Stimulated activated memory B cell treated with anti-CD40 and anti-IgM and Interleukin-4, amounts not matched to agents 10 μg/mL and 1 μg/mL and 100 μg/mL, for 72 hours (primary cell): ENCODE data around the gene DNAI7.

Experiments used
- ATAC-seq: fragments of 150-1000 bp; cut with Tn5 transposase; 2 replicates; pipeline ENCODE4 v1.10.0; 2021
- H3K27ac Mint-ChIP-seq: one replicate; pipeline ENCODE4 v1.8.0; 2022; ENCODE audit warnings: mild to moderate bottlenecking, mixed read lengths
- H3K27me3 Mint-ChIP-seq: one replicate; pipeline ENCODE4 v1.8.0; 2022; ENCODE audit warnings: mixed read lengths
- H3K36me3 Mint-ChIP-seq: one replicate; pipeline ENCODE4 v1.8.0; 2022; ENCODE audit warnings: mixed read lengths
- H3K4me1 Mint-ChIP-seq: one replicate; pipeline ENCODE4 v1.8.0; 2022; ENCODE audit warnings: mixed read lengths
- H3K4me3 Mint-ChIP-seq: one replicate; pipeline ENCODE4 v1.8.0; 2022; ENCODE audit warnings: mild to moderate bottlenecking, moderate library complexity, mixed read lengths
- H3K9me3 Mint-ChIP-seq: one replicate; pipeline ENCODE4 v1.8.0; 2022; ENCODE audit warnings: mixed read lengths

Gene DNAI7

DNA sequence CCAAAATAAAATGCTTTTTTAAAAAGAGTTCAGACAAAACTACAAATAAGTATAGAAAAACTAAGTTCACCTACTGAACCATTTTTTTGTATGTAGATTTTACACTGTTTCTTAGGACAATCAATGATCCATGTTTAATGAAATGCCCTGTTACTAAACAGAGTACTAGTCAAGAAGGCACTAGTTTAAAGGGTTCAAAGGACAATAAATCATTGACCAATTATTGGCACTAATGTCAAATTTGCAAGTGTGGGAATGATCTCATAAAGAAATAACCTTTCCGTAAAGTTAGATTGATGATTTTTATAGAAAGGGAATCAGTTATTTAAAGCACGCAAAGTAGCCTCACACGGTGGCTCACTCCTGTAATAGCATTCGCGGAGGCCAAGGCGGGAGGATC, 4.2 kb downstream of the DNAI7 start:
- Mint-ChIP-seq H3K9me3 (no peaks in the 10 kb centered on the region), H3K36me3 (no peaks in the 10 kb centered on the region), H3K4me3 (no peak overlapping the region), H3K27ac (no peak overlapping the region), H3K4me1 (peaks cover 33% of the 10 kb centered on the region), H3K27me3 (no peaks in the 10 kb centered on the region)
- ATAC-seq = no peak

DNA sequence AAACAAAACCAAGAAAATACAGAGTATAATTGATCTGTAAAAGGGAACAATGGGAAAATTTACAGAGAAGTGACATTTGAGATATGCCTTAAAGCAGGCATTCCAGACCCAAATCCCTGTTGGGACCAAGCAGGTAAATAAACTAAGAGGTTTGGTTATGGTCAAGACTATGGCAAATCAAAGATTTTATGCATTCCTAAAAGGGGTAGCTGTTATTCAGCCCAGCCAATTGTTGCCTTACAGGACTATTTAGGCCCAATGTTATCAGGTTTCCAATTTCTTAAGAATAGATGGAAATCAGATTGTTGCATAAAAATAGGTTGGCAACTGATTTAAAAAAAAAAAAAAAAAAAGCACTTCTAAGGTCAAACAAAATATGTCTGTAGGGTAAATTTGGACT, 5.3 kb downstream of the DNAI7 start:
- Mint-ChIP-seq H3K4me1 (peaks cover 22% of the 10 kb centered on the region), H3K27ac (no peak overlapping the region), H3K9me3 (no peaks in the 10 kb centered on the region), H3K36me3 (no peaks in the 10 kb centered on the region), H3K4me3 (no peak overlapping the region), H3K27me3 (no peaks in the 10 kb centered on the region)
- ATAC-seq = no peak

DNA sequence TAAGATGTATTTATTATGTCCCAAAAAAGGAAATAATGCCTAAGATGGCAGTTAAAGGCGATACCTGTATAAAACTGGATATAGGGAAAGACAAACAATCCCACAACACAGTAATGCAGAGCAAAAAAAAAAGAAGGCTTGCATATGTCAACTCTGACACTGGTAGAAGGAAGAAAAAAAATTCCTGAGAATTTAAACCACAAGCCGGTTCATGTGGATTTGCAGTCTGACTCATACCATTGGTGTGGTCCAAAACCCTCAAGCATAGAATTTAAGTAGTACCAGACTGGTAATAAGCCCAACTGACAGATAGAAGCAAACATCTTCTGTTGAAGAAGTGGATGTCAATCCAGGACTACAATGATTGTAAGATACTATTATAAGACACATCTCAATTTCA, 7.2 kb downstream of the DNAI7 start:
- no peak overlapping the region for H3K4me3 Mint-ChIP-seq
- H3K27ac Mint-ChIP-seq = peak overlapping the region; percentile 73
- H3K9me3 Mint-ChIP-seq = no peaks in the 10 kb centered on the region
- peaks cover 15% of the 10 kb centered on the region for H3K4me1 Mint-ChIP-seq
- ATAC-seq = no peak
- no peaks in the 10 kb centered on the region for H3K27me3 Mint-ChIP-seq
- H3K36me3 Mint-ChIP-seq = no peaks in the 10 kb centered on the region

DNA sequence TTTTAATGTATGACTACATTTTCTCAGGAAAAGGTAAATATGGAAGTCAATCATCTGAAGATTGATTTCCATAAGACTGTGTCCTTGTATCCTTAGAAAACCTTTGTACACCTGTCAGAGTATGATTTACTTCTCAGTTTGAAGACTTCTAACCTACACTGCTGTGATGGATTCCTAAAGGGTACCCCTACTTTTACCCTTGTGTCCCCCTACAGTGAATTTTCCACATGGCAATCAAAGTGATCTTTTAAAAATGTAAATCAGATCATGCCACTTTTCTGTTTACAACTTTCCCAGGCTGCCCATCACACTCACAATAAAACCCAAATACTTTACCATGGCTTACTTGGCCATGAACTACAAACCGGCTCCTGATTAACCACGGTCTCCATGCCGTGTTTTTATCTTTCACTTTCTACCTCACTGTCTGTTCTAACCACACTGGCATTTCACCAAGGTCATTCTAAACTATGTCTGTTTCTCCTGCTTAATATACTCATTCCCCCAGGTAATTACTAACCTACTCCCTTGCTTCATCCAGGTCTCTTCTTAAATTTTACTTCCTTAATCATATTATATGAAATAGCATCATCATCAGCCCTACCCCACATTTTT, 8.1 kb downstream of the DNAI7 start:
- Mint-ChIP-seq H3K27me3 (no peaks in the 10 kb centered on the region), H3K36me3 (no peaks in the 10 kb centered on the region), H3K27ac (peak overlapping the region; percentile 73), H3K9me3 (no peaks in the 10 kb centered on the region), H3K4me1 (peaks cover 15% of the 10 kb centered on the region), H3K4me3 (peak overlapping the region; percentile 65)
- peak; percentile 90 for ATAC-seq

DNA sequence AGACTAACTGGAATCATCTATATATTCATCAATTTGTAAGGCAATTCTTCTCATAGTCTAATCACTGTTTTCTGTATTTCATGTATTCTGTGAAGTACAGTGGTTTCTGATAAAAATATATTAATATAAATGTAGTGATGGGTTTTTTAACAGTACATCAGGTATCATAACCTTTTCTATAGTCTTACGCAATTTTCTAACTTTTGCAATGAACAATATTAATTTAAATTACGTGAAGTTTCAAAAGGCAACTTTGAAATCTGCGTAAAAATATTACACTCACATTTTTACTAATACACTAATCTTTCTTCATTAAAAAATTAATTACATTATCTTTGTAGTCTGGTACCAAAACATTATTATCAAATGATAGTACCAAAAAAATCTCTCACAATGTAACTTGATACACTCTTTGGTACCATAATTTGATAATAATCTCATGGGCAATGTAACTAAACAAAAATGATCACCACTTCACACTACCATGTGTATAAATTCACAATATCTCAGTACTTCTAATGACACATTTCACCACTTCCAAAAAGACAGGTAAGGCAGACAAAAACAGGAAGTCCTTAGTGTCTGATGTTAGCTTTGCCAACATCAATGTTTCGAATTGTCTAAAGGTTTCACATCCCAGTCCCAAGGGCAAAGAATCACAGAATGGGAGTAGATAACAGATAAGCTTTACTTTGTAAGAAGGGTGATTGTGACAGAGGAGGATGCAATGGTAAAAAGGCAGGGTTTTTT, 8.7 kb downstream of the DNAI7 start:
- Mint-ChIP-seq H3K27ac (peak overlapping the region; percentile 73), H3K9me3 (no peaks in the 10 kb centered on the region), H3K36me3 (no peaks in the 10 kb centered on the region), H3K27me3 (no peaks in the 10 kb centered on the region), H3K4me1 (peaks cover 15% of the 10 kb centered on the region), H3K4me3 (peak overlapping the region; percentile 65)
- peak; percentile 79 for ATAC-seq

DNA sequence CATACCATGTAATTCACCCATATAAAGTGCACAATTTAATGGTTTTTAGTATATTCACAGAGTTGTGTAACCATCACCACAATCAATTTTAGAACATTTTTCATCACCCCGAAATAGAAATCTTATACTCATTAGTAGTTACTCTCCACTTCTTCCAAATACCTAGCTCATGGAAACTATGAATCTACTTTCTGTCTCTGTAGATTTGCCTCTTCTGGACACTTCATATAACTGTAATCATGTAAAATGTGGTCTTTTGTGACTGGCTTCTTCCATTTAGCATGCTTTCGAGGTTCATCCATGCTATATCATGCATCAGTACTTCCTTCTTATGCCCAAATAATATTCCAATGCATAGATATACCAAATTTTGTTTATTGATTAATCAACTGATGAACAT, 10.8 kb downstream of the DNAI7 start:
- Mint-ChIP-seq H3K9me3 (no peaks in the 10 kb centered on the region), H3K4me1 (peaks cover 15% of the 10 kb centered on the region), H3K36me3 (no peaks in the 10 kb centered on the region), H3K27me3 (no peaks in the 10 kb centered on the region), H3K4me3 (no peak overlapping the region), H3K27ac (no peak overlapping the region)
- ATAC-seq = no peak

DNA sequence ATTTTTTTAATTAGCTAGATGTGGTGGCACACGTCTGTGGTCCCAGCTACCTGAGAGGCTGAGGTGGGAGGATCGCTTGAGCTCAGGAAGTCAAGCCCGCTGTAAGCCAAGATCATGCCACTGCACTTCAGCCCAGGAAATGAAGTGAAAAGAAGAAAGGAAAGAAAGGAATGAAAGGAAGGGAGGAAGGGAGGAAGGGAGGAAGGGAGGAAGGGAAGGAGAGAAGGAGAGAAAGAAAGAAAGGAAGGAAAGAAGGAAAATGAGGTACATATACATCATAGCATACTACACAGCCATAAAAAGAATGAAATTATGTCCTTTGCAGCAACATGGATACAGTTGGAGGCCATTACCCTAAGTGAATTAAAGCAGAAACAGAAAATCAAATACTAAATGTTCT, 12.2 kb downstream of the DNAI7 start:
- H3K36me3 Mint-ChIP-seq = no peaks in the 10 kb centered on the region
- H3K4me1 Mint-ChIP-seq = peaks cover 15% of the 10 kb centered on the region
- peak overlapping the region; percentile 10 for H3K27ac Mint-ChIP-seq
- H3K4me3 Mint-ChIP-seq = no peak overlapping the region
- H3K27me3 Mint-ChIP-seq = no peaks in the 10 kb centered on the region
- no peaks in the 10 kb centered on the region for H3K9me3 Mint-ChIP-seq
- no peak for ATAC-seq

DNA sequence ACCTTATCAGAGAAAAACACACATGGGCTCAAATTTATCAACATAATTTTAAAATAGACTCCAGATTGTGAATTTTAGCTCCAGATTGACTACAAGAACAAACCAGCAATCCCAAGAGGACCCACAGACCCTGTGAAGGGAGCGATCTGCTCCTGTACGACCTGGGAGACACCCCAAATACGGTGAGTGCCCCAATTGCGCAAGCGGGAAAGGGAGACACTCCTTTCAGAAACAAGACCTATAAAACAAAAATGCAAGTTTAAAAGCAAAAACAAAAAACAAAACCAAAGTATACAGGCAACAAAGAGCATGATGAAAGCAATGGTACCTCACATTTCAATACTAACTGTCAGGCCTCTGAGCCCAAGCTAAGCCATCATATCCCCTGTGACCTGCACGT, 32.1 kb downstream of the DNAI7 start:
- Mint-ChIP-seq H3K9me3 (peaks cover 4% of the 10 kb centered on the region), H3K4me1 (peaks cover 9% of the 10 kb centered on the region), H3K27me3 (no peaks in the 10 kb centered on the region), H3K36me3 (no peaks in the 10 kb centered on the region), H3K27ac (no peak overlapping the region), H3K4me3 (no peak overlapping the region)
- ATAC-seq = no peak

DNA sequence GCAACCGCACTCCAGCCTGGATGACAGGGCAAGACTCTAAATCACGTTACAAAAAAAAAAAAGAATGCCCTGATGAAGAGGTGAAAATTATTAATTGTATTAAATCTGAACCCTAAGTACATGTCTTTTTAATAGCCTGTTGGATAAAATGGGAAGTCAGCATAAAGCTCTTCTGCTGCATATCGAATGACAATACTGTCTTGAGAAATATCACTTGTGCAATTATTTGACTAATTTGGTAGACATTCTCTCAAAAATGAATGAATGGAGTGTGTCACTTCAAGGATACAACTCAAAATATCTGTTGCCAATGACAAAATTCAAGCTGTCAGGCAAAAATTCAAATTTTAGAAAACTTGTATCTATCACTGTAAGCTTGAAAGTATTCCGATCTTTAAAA, 38.9 kb downstream of the DNAI7 start:
- ATAC-seq = no peak
- peak overlapping the region; percentile 14 for H3K4me3 Mint-ChIP-seq
- H3K4me1 Mint-ChIP-seq = peaks cover 26% of the 10 kb centered on the region
- no peaks in the 10 kb centered on the region for H3K27me3 Mint-ChIP-seq
- H3K36me3 Mint-ChIP-seq = no peaks in the 10 kb centered on the region
- no peak overlapping the region for H3K27ac Mint-ChIP-seq
- H3K9me3 Mint-ChIP-seq = peaks cover 4% of the 10 kb centered on the region

DNA sequence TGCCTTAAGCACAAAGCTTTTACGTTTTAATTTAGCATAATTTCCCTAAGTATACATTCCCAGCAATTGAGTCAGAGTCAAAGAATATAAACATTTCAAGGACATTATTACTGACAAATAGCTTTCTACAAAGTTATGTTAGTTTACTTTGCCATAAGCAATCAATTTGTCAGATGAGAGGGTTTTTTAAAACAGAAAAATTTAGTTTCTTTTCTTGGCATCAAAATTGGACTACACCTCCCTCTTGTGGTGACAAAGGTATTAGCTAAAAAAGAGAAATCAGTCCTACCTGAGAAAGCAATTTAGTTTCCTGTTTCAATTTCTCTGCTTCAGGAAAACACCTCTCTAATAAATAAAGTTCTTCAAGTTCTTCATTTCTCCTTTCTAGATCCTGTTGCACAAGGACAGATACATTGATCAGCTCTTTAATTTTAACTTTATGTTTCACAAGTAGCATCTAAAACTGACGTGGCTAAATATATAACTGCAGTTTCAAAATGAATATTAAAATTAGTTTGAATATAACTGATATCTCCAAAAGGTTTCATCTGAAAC, 39.9 kb downstream of the DNAI7 start:
- peak overlapping the region; percentile 50 for H3K4me3 Mint-ChIP-seq
- peak; percentile 35 for ATAC-seq
- no peaks in the 10 kb centered on the region for H3K9me3 Mint-ChIP-seq
- H3K27ac Mint-ChIP-seq = peak overlapping the region; percentile 76
- H3K36me3 Mint-ChIP-seq = no peaks in the 10 kb centered on the region
- no peaks in the 10 kb centered on the region for H3K27me3 Mint-ChIP-seq
- peaks cover 26% of the 10 kb centered on the region for H3K4me1 Mint-ChIP-seq

DNA sequence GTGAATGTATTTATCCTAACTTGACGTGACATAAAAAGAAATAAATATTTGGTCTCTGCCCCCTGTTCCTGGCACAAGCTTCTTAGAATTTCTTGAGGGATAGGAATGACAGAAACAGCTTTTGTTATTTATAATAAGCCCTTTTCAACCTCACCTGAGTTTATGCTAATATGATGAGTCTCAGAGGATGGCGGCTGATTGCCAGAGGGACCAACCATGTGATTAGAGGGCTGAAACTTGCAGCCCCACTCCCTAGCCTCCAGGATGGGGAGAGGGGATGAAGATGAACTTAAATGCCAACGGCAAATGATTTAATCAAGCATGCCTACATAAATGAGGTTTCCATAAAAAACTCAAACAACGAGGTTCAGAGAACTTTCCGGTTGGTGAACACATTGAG, 42.9 kb downstream of the DNAI7 start:
- H3K9me3 Mint-ChIP-seq = no peaks in the 10 kb centered on the region
- no peaks in the 10 kb centered on the region for H3K36me3 Mint-ChIP-seq
- H3K4me3 Mint-ChIP-seq = no peak overlapping the region
- H3K27me3 Mint-ChIP-seq = no peaks in the 10 kb centered on the region
- ATAC-seq = no peak
- H3K27ac Mint-ChIP-seq = no peak overlapping the region
- H3K4me1 Mint-ChIP-seq = peaks cover 12% of the 10 kb centered on the region

DNA sequence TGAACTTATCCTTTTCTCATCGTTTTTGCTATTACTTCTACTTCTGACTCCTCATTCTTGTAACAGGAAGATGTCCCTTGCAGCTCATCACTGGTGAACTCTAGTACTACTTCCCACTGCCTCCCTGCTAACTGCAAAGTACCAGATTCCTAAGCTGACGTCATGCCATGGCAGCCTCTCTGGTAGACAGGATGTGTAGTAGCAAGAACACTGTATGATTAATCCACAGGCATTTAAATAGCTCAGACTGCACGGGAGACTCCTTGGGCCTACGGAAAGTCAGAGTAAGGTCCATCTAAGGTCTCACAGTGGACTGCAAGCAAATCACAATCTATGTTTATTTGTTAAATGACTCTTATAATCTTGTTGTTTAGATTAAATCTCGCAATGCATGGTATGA, 43.5 kb downstream of the DNAI7 start:
- Mint-ChIP-seq H3K36me3 (no peaks in the 10 kb centered on the region), H3K27me3 (no peaks in the 10 kb centered on the region), H3K4me1 (peaks cover 12% of the 10 kb centered on the region), H3K9me3 (no peaks in the 10 kb centered on the region), H3K27ac (no peak overlapping the region), H3K4me3 (no peak overlapping the region)
- no peak for ATAC-seq

DNA sequence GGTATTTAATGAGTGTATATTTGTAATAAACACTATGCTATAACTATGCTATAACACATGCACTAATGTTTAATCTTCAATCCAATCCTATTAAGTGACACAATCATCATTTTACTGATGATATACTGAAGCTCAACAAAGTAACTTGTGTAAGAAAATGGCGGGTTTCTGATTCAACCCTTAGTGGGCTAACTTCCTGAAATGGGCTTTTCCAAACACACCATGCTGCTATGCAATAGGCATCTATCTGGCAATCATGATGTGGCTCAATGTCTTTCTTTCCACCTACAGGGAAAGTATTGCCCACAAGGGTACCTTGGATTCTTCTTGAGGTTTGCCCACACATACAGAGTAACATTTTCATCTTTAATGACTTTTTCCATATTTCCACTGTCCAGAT, 48.3 kb downstream of the DNAI7 start:
- no peak overlapping the region for H3K27ac Mint-ChIP-seq
- no peak for ATAC-seq

DNA sequence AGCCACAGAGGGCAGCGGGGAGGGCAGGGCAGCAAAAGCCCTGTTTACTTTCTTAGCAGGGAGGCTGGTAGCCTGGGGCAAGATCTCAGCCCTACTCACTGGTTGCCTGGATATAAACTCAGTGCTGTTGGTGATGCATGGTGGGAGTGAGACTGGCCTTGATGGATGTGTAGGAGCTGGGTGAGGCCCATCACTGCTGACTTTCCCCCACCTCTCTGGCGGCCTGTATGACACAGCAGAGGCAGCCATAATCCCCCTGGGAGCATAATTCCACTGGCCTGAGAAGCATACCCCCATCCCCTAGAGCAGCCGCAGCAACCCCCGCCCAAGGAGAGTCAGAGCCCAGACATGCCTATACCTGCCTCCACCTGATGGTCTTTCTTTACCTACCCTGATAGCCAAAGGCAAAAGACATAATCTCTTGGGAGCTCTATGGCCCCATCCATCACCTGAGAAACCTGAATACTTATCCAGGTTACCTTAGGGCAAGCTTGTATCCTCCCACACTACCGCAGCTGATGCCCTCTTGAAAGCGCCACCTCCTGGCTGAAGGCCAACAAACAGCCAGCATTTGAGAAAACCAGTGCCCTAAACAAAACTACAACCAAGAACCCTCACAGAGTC, 59.3 kb downstream of the DNAI7 start:
- Mint-ChIP-seq H3K27me3 (no peaks in the 10 kb centered on the region), H3K4me3 (no peak overlapping the region), H3K36me3 (peaks cover 6% of the 10 kb centered on the region), H3K4me1 (no peaks in the 10 kb centered on the region), H3K27ac (peak overlapping the region; percentile 44), H3K9me3 (peaks cover 6% of the 10 kb centered on the region)
- no peak for ATAC-seq

More for the DNA sequence above, 48.3 kb downstream of the DNAI7 start:
- Mint-ChIP-seq H3K36me3 (no peaks in the 10 kb centered on the region), H3K9me3 (no peaks in the 10 kb centered on the region), H3K27me3 (no peaks in the 10 kb centered on the region), H3K4me1 (no peaks in the 10 kb centered on the region), H3K4me3 (no peak overlapping the region)

DNA sequence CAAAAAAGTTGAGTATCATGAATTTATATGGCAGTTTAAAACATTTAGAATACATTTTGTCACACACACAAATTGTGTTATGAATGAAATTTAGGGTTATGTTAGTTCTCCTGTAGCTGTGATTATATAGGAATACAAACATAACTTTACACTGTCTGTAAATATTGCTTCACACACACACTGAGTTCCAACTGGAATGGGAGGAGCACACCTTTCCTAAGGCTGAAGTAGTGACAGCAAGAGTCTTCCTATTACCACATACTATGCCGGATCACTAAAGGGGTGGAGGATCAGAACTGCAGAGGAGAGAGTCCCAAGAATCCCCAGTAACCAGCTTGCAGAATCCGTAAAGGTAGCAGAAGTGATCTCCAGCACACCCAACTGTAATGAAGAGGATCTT, 63.7 kb downstream of the DNAI7 start:
- ATAC-seq = no peak
- Mint-ChIP-seq H3K4me3 (no peak overlapping the region), H3K27me3 (no peaks in the 10 kb centered on the region), H3K4me1 (peaks cover 8% of the 10 kb centered on the region), H3K27ac (no peak overlapping the region), H3K36me3 (no peaks in the 10 kb centered on the region), H3K9me3 (no peaks in the 10 kb centered on the region)

DNA sequence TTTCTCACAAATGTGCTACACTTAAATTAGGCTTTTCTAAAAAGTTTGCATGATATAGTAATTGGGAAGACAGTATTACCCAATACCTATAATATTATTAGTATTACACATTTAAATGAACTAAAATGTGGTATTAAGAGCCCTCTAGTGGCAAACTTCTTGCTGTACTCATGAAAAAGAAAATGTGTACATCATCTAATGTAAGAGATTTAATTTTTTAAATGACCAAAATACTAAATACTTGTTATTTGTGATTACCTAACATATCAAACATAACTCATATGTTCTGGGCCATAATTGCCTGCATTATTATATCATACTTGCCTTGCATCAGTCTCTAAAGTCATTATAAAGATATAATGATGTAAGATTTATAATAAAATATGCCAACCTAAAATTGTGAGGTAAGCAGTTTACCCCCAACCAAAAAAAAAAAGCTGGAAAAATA, 64.2 kb downstream of the DNAI7 start:
- Mint-ChIP-seq H3K9me3 (no peaks in the 10 kb centered on the region), H3K27me3 (no peaks in the 10 kb centered on the region), H3K36me3 (no peaks in the 10 kb centered on the region), H3K4me3 (no peak overlapping the region), H3K4me1 (peaks cover 8% of the 10 kb centered on the region), H3K27ac (no peak overlapping the region)
- ATAC-seq = no peak
